ENCODE results near the gene PGPEP1. TPM values are rescaled to one million over a fixed set of nuclear protein-coding genes. Genes with fewer than 3 reads are reported as not detected.

Gene PGPEP1
- total RNA-seq, 1 donor from 2014 or later: 36.1 TPM

GRCh38 chr19:18308051-18308947 lies 32.1 kb upstream of the PGPEP1 start:
- TF ChIP-seq CTCF (IDR thresholded peaks at IDR 0.05): no peak
- Mint-ChIP-seq H3K4me1 (ENCODE audit: unreplicated experiment) (peaks cover 42% of the 10 kb centered on the region), H3K9me3 (ENCODE audit: unreplicated experiment) (no peaks in the 10 kb centered on the region), H3K27me3 (ENCODE audit: unreplicated experiment) (no peaks in the 10 kb centered on the region), H3K4me3 (ENCODE audit: unreplicated experiment) (no peak overlapping the region), H3K27ac (ENCODE audit: unreplicated experiment) (peak overlapping the region; percentile 100), H3K36me3 (ENCODE audit: unreplicated experiment) (peaks cover 5% of the 10 kb centered on the region)
- no peak for DNase-seq (ENCODE audit: extremely low spot score, unreplicated experiment)

GRCh38 chr19:18308948-18309325 lies 31.5 kb upstream of the PGPEP1 start:
- Mint-ChIP-seq H3K27me3 (ENCODE audit: unreplicated experiment) (no peaks in the 10 kb centered on the region), H3K36me3 (ENCODE audit: unreplicated experiment) (peaks cover 5% of the 10 kb centered on the region), H3K4me3 (ENCODE audit: unreplicated experiment) (no peak overlapping the region), H3K4me1 (ENCODE audit: unreplicated experiment) (peaks cover 36% of the 10 kb centered on the region), H3K9me3 (ENCODE audit: unreplicated experiment) (no peaks in the 10 kb centered on the region), H3K27ac (ENCODE audit: unreplicated experiment) (no peak overlapping the region)
- no peak for TF ChIP-seq CTCF (IDR thresholded peaks at IDR 0.05)
- DNase-seq (ENCODE audit: extremely low spot score, unreplicated experiment): no peak

GRCh38 chr19:18309525-18310064 lies 30.8 kb upstream of the PGPEP1 start:
- no peak for DNase-seq (ENCODE audit: extremely low spot score, unreplicated experiment)

GRCh38 chr19:18310118-18310909 lies 30.1 kb upstream of the PGPEP1 start:
- H3K9me3 Mint-ChIP-seq (ENCODE audit: unreplicated experiment): no peaks in the 10 kb centered on the region
- no peaks in the 10 kb centered on the region for H3K27me3 Mint-ChIP-seq (ENCODE audit: unreplicated experiment)
- no peak for DNase-seq (ENCODE audit: extremely low spot score, unreplicated experiment)
- no peak overlapping the region for H3K4me3 Mint-ChIP-seq (ENCODE audit: unreplicated experiment)
- H3K27ac Mint-ChIP-seq (ENCODE audit: unreplicated experiment): no peak overlapping the region
- H3K4me1 Mint-ChIP-seq (ENCODE audit: unreplicated experiment): peaks cover 23% of the 10 kb centered on the region
- TF ChIP-seq CTCF (IDR thresholded peaks at IDR 0.05): no peak
- H3K36me3 Mint-ChIP-seq (ENCODE audit: unreplicated experiment): peaks cover 7% of the 10 kb centered on the region

More at GRCh38 chr19:18309525-18310064, 30.8 kb upstream of the PGPEP1 start:
- Mint-ChIP-seq H3K27ac (ENCODE audit: unreplicated experiment) (no peak overlapping the region), H3K36me3 (ENCODE audit: unreplicated experiment) (peaks cover 7% of the 10 kb centered on the region), H3K4me1 (ENCODE audit: unreplicated experiment) (peaks cover 29% of the 10 kb centered on the region), H3K27me3 (ENCODE audit: unreplicated experiment) (no peaks in the 10 kb centered on the region), H3K9me3 (ENCODE audit: unreplicated experiment) (no peaks in the 10 kb centered on the region), H3K4me3 (ENCODE audit: unreplicated experiment) (no peak overlapping the region)
- TF ChIP-seq CTCF (IDR thresholded peaks at IDR 0.05): no peak

- Mint-ChIP-seq H3K4me3 (ENCODE audit: unreplicated experiment) (no peak overlapping the region), H3K9me3 (ENCODE audit: unreplicated experiment) (no peaks in the 10 kb centered on the region), H3K27me3 (ENCODE audit: unreplicated experiment) (no peaks in the 10 kb centered on the region), H3K4me1 (ENCODE audit: unreplicated experiment) (peaks cover 19% of the 10 kb centered on the region), H3K36me3 (ENCODE audit: unreplicated experiment) (peaks cover 9% of the 10 kb centered on the region), H3K27ac (ENCODE audit: unreplicated experiment) (no peak overlapping the region)
- DNase-seq (ENCODE audit: extremely low spot score, unreplicated experiment): no peak
- TF ChIP-seq CTCF (IDR thresholded peaks at IDR 0.05): no peak
These were observed 29.4 kb upstream of the PGPEP1 start for GRCh38 chr19:18310966-18311365.
